CD4-positive, CD25-positive, alpha-beta regulatory T cell (primary cell): ENCODE measurements around the gene MBOAT1. TPM values are rescaled to one million over a fixed set of nuclear protein-coding genes. Genes with fewer than 3 reads are reported as not detected.
"Not testable (repeated sequence)": the region's sequence is repeated elsewhere in the genome, so short reads cannot be mapped to it uniquely, and the experiment has no call there.

Source experiments
- ATAC-seq, 2 donors: fragments of 150-1000 bp; cut with Tn5 transposase; one replicate each; pipeline ENCODE4 v1.10.0; 2021; ENCODE audit warnings: low read depth in 2 of 2, moderate number of reproducible peaks in 2 of 2, moderate library complexity in 1 of 2
- DNase-seq, 3 donors: peaks; one replicate each; pipeline versions ENCODE4 v3.0.0 to v3.0.0-alpha.2; 2012 to 2022; ENCODE audit warnings: mixed read lengths in 1 of 3
- H3K27ac ChIP-seq: one replicate; pipeline ENCODE4 v1.7.0; 2013; ENCODE audit warnings: mild to moderate bottlenecking, low read length; ENCODE audit not compliant: insufficient read depth, poor library complexity, severe bottlenecking
- H3K27me3 ChIP-seq: one replicate; pipeline ENCODE4 v1.7.0; 2013; ENCODE audit warnings: low read length; ENCODE audit not compliant: control insufficient read depth, insufficient read depth
- H3K36me3 ChIP-seq: one replicate; pipeline ENCODE4 v1.7.0; 2013; ENCODE audit warnings: mild to moderate bottlenecking, low read length, moderate library complexity; ENCODE audit not compliant: control insufficient read depth, insufficient read depth
- H3K4me1 ChIP-seq: 2 replicates; pipeline ENCODE4 v1.7.0; 2013; ENCODE audit warnings: mild to moderate bottlenecking, low read length; ENCODE audit not compliant: insufficient read depth, control insufficient read depth, poor library complexity, severe bottlenecking
- H3K4me3 ChIP-seq: one replicate; pipeline ENCODE4 v1.7.0; 2013; ENCODE audit warnings: low read depth, mild to moderate bottlenecking, low read length, moderate library complexity
- H3K9me3 ChIP-seq, 2 experiments: 1 replicate in 1 of 2; 2 replicates in 1 of 2; pipeline ENCODE4 v1.7.0; 2013; ENCODE audit warnings: low read length in 2 of 2, mild to moderate bottlenecking in 1 of 2, moderate library complexity in 1 of 2; ENCODE audit not compliant: control insufficient read depth in 2 of 2
- H3K27ac Mint-ChIP-seq, 3 donors: one replicate each; pipeline ENCODE4 v1.8.0; 2020 to 2022; ENCODE audit warnings: mild to moderate bottlenecking in 3 of 3, mixed read lengths in 3 of 3, moderate library complexity in 2 of 3
- H3K27me3 Mint-ChIP-seq: one replicate; pipeline ENCODE4 v1.8.0; 2022; ENCODE audit warnings: mild to moderate bottlenecking, mixed read lengths
- H3K36me3 Mint-ChIP-seq: one replicate; pipeline ENCODE4 v1.8.0; 2020; ENCODE audit warnings: mixed read lengths
- H3K4me1 Mint-ChIP-seq, 4 donors: one replicate each; pipeline ENCODE4 v1.8.0; 2020 to 2022; ENCODE audit warnings: mixed read lengths in 4 of 4, mild to moderate bottlenecking in 1 of 4
- H3K4me3 Mint-ChIP-seq, 4 donors: one replicate each; pipeline ENCODE4 v1.8.0; 2020 to 2022; ENCODE audit warnings: mild to moderate bottlenecking in 4 of 4, mixed read lengths in 4 of 4, moderate library complexity in 3 of 4
- H3K9me3 Mint-ChIP-seq, 7 donors: one replicate each; pipeline ENCODE4 v1.8.0; 2020 to 2022; ENCODE audit warnings: mixed read lengths in 7 of 7, mild to moderate bottlenecking in 3 of 7, moderate library complexity in 2 of 7
- polyA plus RNA-seq, 4 donors: library from polyadenylated mRNA; unstranded; fragments of 300-500 nt; fragmentation: Illumina TruSeq; gene quantifications; one replicate each; pipeline ENCODE4 v1.2.3, GENCODE V29; 2021
- total RNA-seq: library from RNA; stranded (reverse); gene quantifications from one replicate; pipeline ENCODE4 v1.2.3, GENCODE V29; 2022

Gene MBOAT1
- total and polyA plus RNA-seq, 5 donors from 2014 or later, result 3.6 to 26.4 (median 6.0) TPM

- no peak overlapping the region for H3K27ac ChIP-seq
- ATAC-seq, result no peak
- peaks cover 14% of the 10 kb centered on the region for H3K36me3 ChIP-seq
- Mint-ChIP-seq H3K27me3 (no peaks in the 10 kb centered on the region), H3K36me3 (peaks cover 55% of the 10 kb centered on the region), H3K4me1 (peaks cover 0 to 21% (median 17%) of the 10 kb centered on the region in 4 donors), H3K9me3 (peaks cover 0 to 3% (median 0%) of the 10 kb centered on the region in 7 donors), H3K4me3 (no peak overlapping the region), H3K27ac (no peak overlapping the region)
- peaks cover 7% of the 10 kb centered on the region for H3K4me1 ChIP-seq
- no peaks in the 10 kb centered on the region for H3K27me3 ChIP-seq
- no peak for DNase-seq
- H3K9me3 ChIP-seq, result peaks cover 0 to 4% of the 10 kb centered on the region in 2 experiments
- no peak overlapping the region for H3K4me3 ChIP-seq
These were observed 29.2 kb downstream of the MBOAT1 start for GRCh38 chr6:20182926-20183521.

DNA sequence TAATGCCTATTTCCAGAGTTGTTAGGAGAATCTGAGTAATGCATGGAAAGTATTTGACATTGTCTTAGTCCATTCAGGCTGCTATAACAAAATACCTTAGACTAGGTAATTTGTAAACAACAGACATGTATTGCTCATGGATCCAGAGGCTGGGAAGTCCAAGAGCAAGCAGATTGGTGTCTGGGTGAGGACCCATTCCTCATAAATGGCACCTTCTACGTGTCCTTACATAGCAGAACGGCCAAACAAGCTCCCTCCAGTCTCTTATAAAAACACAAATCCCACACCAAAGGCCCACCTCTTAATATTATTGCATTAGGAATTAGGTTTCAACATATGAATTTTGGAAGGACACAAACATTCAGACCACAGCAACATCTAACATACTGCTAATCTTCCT is 30.2 kb downstream of the MBOAT1 start:
- Histone ChIP-seq H3K4me3 (no peak overlapping the region), H3K27me3 (no peaks in the 10 kb centered on the region), H3K9me3 (peaks cover 0 to 4% of the 10 kb centered on the region in 2 experiments), H3K27ac (no peak overlapping the region), H3K36me3 (peaks cover 11% of the 10 kb centered on the region), H3K4me1 (peaks cover 7% of the 10 kb centered on the region)
- no peak for DNase-seq
- Mint-ChIP-seq H3K27ac (no peak overlapping the region), H3K36me3 (peaks cover 48% of the 10 kb centered on the region), H3K27me3 (no peaks in the 10 kb centered on the region), H3K9me3 (peaks cover 0 to 3% (median 0%) of the 10 kb centered on the region in 7 donors), H3K4me3 (no peak overlapping the region), H3K4me1 (peaks cover 0 to 21% (median 18%) of the 10 kb centered on the region in 4 donors)
- no peak for ATAC-seq

GRCh38 chr6:20180935-20181334 is 31.3 kb downstream of the MBOAT1 start:
- Mint-ChIP-seq H3K4me1 (peaks cover 0 to 26% (median 18%) of the 10 kb centered on the region in 4 donors), H3K27ac (no peak overlapping the region), H3K9me3 (peaks cover 0 to 3% (median 0%) of the 10 kb centered on the region in 7 donors), H3K27me3 (no peaks in the 10 kb centered on the region), H3K36me3 (peaks cover 40% of the 10 kb centered on the region), H3K4me3 (no peak overlapping the region)
- no peak for ATAC-seq
- H3K9me3 ChIP-seq, result peaks cover 0 to 4% of the 10 kb centered on the region in 2 experiments
- H3K27me3 ChIP-seq, result no peaks in the 10 kb centered on the region
- H3K36me3 ChIP-seq, result peaks cover 7% of the 10 kb centered on the region
- no peak for DNase-seq
- H3K4me3 ChIP-seq, result no peak overlapping the region
- peaks cover 7% of the 10 kb centered on the region for H3K4me1 ChIP-seq
- H3K27ac ChIP-seq, result no peak overlapping the region

DNA sequence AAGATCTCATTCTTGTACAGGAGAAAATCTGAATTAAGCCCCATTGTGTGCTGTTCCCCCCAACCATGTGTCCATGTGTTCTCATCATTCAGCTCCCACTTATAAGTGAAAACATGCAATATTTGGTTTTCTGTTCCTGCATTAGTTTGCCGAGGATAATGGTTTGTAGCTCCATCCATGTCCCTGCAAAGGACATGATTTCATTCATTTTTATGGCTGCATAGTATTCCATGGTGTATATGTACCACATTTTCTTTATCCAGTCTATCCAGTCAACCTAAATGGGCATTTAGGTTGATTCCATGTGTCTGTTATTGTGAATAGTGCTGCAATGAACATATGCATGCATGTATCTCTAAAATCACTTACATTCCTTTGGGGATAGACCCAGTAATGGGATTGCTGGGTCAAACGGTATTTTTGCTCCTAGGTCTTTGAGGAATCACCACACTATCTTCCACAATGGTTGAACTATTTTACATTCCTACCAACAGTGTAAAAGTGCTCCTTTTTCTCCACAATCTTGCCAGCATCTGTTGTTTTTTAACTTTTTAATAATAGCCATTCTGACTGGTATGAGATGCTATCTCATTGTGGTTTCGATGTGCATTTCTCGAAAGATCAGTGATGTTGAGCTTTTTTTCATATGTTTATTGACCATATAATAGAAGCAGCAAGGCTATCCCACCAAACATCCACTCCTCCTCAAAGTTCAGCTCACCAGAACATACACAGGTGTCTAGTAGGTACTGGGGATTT is 32.8 kb downstream of the MBOAT1 start:
- H3K4me3 ChIP-seq, H3K4me3 Mint-ChIP-seq, H3K9me3 Mint-ChIP-seq, H3K9me3 ChIP-seq, ATAC-seq, H3K27ac Mint-ChIP-seq, H3K27ac ChIP-seq, H3K27me3 ChIP-seq, H3K36me3 ChIP-seq, H3K27me3 Mint-ChIP-seq, H3K4me1 ChIP-seq, DNase-seq: not testable (repeated sequence)
- Mint-ChIP-seq H3K36me3 (peaks cover 37% of the 10 kb centered on the region), H3K4me1 (peaks cover 0 to 29% (median 22%) of the 10 kb centered on the region in 4 donors)

GRCh38 chr6:20178327-20178726 is 33.9 kb downstream of the MBOAT1 start:
- peaks cover 20% of the 10 kb centered on the region for H3K4me1 ChIP-seq
- H3K36me3 ChIP-seq, result peaks cover 4% of the 10 kb centered on the region
- Mint-ChIP-seq H3K4me3 (no peak overlapping the region), H3K27ac (no peak overlapping the region), H3K27me3 (no peaks in the 10 kb centered on the region), H3K4me1 (peaks cover 11 to 39% (median 31%) of the 10 kb centered on the region in 4 donors), H3K36me3 (peaks cover 29% of the 10 kb centered on the region), H3K9me3 (peaks cover 0 to 3% (median 0%) of the 10 kb centered on the region in 7 donors)
- H3K27ac ChIP-seq, result no peak overlapping the region
- H3K27me3 ChIP-seq, result no peaks in the 10 kb centered on the region
- no peak for ATAC-seq
- peaks cover 0 to 4% of the 10 kb centered on the region in 2 experiments for H3K9me3 ChIP-seq
- DNase-seq, result no peak
- H3K4me3 ChIP-seq, result no peak overlapping the region

- Mint-ChIP-seq H3K27me3 (no peaks in the 10 kb centered on the region), H3K4me3 (no peak overlapping the region), H3K4me1 (peaks cover 17 to 37% (median 29%) of the 10 kb centered on the region in 4 donors), H3K27ac (peak overlapping the region in 1 of 3 donors; percentile 74), H3K36me3 (peaks cover 26% of the 10 kb centered on the region), H3K9me3 (no peaks in the 10 kb centered on the region)
- peaks cover 13% of the 10 kb centered on the region for H3K4me1 ChIP-seq
- no peak overlapping the region for H3K27ac ChIP-seq
- H3K9me3 ChIP-seq, result no peaks in the 10 kb centered on the region
- peaks cover 4% of the 10 kb centered on the region for H3K36me3 ChIP-seq
- no peak for ATAC-seq
- no peak overlapping the region for H3K4me3 ChIP-seq
- no peak for DNase-seq
- no peaks in the 10 kb centered on the region for H3K27me3 ChIP-seq
These were observed 36.4 kb downstream of the MBOAT1 start for GRCh38 chr6:20175810-20176410.

DNA sequence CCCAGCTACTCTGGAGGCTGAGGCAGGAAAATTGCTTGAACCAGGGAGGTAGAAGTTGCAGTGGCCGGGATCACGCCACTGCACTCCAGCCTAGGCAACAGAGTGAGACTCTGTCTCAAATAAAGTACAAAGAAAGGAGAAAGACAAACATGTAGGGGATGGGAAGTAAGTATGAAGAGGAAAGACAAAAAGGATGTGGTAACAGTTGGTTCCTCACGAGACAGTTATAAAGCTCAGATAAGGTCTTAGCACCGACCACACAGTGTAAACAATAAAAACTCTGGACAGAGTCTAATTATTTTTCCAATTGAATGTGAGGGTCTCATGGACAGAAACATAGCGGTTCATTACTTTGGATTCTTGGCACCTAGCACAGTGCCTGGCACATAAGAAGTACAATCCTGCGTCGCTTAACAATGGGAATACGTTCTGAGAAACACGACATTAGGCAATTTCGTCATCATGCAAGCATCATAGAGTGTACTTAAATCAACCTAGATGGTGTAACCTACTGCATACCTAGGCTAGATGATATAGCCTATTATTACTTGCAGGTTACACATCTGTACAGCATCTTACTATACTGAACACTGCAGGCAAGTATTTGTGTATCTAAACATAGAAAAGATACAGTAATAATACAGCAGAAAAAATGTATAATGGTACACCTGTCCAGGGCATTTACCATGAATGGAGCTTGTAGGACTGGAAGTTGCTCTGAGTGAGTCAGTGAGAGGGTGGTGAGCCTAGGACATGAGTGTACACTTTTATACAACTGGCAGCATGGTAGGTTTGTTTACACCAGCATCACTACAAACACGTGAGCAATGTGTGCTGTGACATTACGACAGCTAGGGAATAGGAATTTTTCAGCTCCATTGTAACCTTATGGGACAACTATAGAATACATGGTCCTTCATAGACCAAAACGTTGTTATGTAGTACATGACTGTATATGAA is 38.2 kb downstream of the MBOAT1 start:
- no peaks in the 10 kb centered on the region for H3K9me3 Mint-ChIP-seq
- H3K36me3 ChIP-seq, result no peaks in the 10 kb centered on the region
- DNase-seq (peak in 2 of 3 donors; percentile 3 to 53), ATAC-seq (peak; percentile 31 to 54)
- H3K4me3 ChIP-seq, result peak overlapping the region; percentile 39
- peaks cover 13% of the 10 kb centered on the region for H3K4me1 ChIP-seq
- H3K27ac ChIP-seq, result no peak overlapping the region
- peak overlapping the region in 3 of 4 donors; percentile 4 to 70 (median 66) for H3K4me3 Mint-ChIP-seq
- no peaks in the 10 kb centered on the region for H3K27me3 Mint-ChIP-seq
- H3K36me3 Mint-ChIP-seq, result peaks cover 22% of the 10 kb centered on the region
- H3K27ac Mint-ChIP-seq, result peak overlapping the region; percentile 18 to 85 (median 81)
- H3K9me3 ChIP-seq, result no peaks in the 10 kb centered on the region
- no peaks in the 10 kb centered on the region for H3K27me3 ChIP-seq
- H3K4me1 Mint-ChIP-seq, result peaks cover 20 to 44% (median 34%) of the 10 kb centered on the region in 4 donors
